Caco-2 (cell line): Measurements from ENCODE around the gene HES5. TPM values are rescaled to one million over a fixed set of nuclear protein-coding genes. Genes with fewer than 3 reads are reported as not detected.
"Not testable (repeated sequence)": the region's sequence is repeated elsewhere in the genome, so short reads cannot be mapped to it uniquely, and the experiment has no call there.

ENCODE experiments used
- BruUV-seq: library from RNA; stranded (reverse); fragments of 400-500 nt; replicated peaks from 2 replicates; lab custom pipeline; 2021; lab: Mats Ljungman, UMichigan
- CTCF ChIA-PET: fragments of 300-600 bp; sonication (Branson Sonifier 250); formaldehyde crosslinking; loops from one replicate; lab custom pipeline; 2022; ENCODE audit warnings: antibody characterized with exemption; lab: Charles Lee
- POLR2A ChIA-PET: fragments of 300-600 bp; sonication (Branson Sonifier 250); formaldehyde crosslinking; loops from one replicate; lab custom pipeline; 2022; ENCODE audit warnings: antibody characterized with exemption; lab: Charles Lee
- DNase-seq, 2 experiments: peaks; one replicate each; pipeline versions ENCODE4 v3.0.0 to v3.0.0-alpha.2; 2020 to 2022
- H3K27me3 ChIP-seq: replicated peaks from 2 replicates; pipeline ENCODE4 v1.6.0; 2011; ENCODE audit warnings: low read length; ENCODE audit not compliant: control insufficient read depth, insufficient read depth
- H3K36me3 ChIP-seq: 2 replicates; pipeline ENCODE4 v1.5.1; 2011; ENCODE audit warnings: low read length; ENCODE audit not compliant: control insufficient read depth, insufficient read depth
- H3K4me1 ChIP-seq: fragments of 250-450 bp; sonication (Bioruptor Pico); 2 replicates; pipeline ENCODE4 v1.5.1; 2020; ENCODE audit warnings: mild to moderate bottlenecking
- H3K4me3 ChIP-seq: 2 replicates; pipeline ENCODE4 v1.5.1; 2011; ENCODE audit warnings: low read depth, mild to moderate bottlenecking, control low read depth, low read length
- H3K9me3 ChIP-seq: fragments of 250-450 bp; sonication (Bioruptor Pico); 2 replicates; pipeline ENCODE4 v1.5.1; 2020; ENCODE audit warnings: mild to moderate bottlenecking, moderate library complexity
- H3K27ac Mint-ChIP-seq: one replicate; pipeline ENCODE4 v1.8.0; 2022; ENCODE audit warnings: mixed read lengths; ENCODE audit not compliant: unreplicated experiment
- H3K27me3 Mint-ChIP-seq: one replicate; pipeline ENCODE4 v1.8.0; 2022; ENCODE audit warnings: mixed read lengths; ENCODE audit not compliant: insufficient read depth, unreplicated experiment
- H3K36me3 Mint-ChIP-seq: one replicate; pipeline ENCODE4 v1.8.0; 2022; ENCODE audit warnings: mild to moderate bottlenecking, mixed read lengths; ENCODE audit not compliant: insufficient read depth, unreplicated experiment
- H3K4me1 Mint-ChIP-seq: one replicate; pipeline ENCODE4 v1.8.0; 2022; ENCODE audit warnings: low read depth, mixed read lengths; ENCODE audit not compliant: unreplicated experiment
- H3K4me3 Mint-ChIP-seq: one replicate; pipeline ENCODE4 v1.8.0; 2022; ENCODE audit warnings: mild to moderate bottlenecking, moderate library complexity, mixed read lengths; ENCODE audit not compliant: unreplicated experiment
- H3K9me3 Mint-ChIP-seq: one replicate; pipeline ENCODE4 v1.8.0; 2022; ENCODE audit warnings: mixed read lengths; ENCODE audit not compliant: unreplicated experiment
- CTCF ChIP-seq, 2 experiments: fragments of 200-600 bp in 1 of 2; IDR thresholded peaks; 1 replicate in 1 of 2; 2 replicates in 1 of 2; pipeline versions ENCODE4 v1.5.1 to v1.8.0; 2011 to 2022; ENCODE audit warnings: antibody characterized with exemption in 1 of 2, control low read depth in 1 of 2, inconsistent platforms in 1 of 2, low read depth in 1 of 2, low read length in 1 of 2, mild to moderate bottlenecking in 1 of 2, moderate library complexity in 1 of 2; ENCODE audit not compliant: insufficient read depth in 1 of 2, severe bottlenecking in 1 of 2, unreplicated experiment in 1 of 2
- intact Hi-C: fragments of 100-400 bp; cut with micrococcal nuclease; formaldehyde crosslinking; loops from one replicate; pipeline ENCODE4 v1.10.0; 2022; ENCODE audit not compliant: unreplicated experiment
- total RNA-seq: library from RNA; stranded (reverse); gene quantifications from 2 replicates; pipeline ENCODE4 v1.2.3, GENCODE V29; 2022

HES5 gene
- total RNA-seq, 1 experiment from 2014 or later = not detected

- CTCF ChIA-PET = interaction anchor here (0.6 kb wide), 1 partner anchor 26 kb away, joined by 4 read pairs; no protein-coding TSS in a partner anchor
- BruUV-seq = no TSS peak
- Histone ChIP-seq H3K4me1 (peaks cover 7% of the 10 kb centered on the region), H3K9me3 (no peaks in the 10 kb centered on the region), H3K27me3 (no peaks in the 10 kb centered on the region), H3K4me3 (no peak overlapping the region), H3K36me3 (no peaks in the 10 kb centered on the region)
- Mint-ChIP-seq H3K36me3 (no peaks in the 10 kb centered on the region), H3K27ac (no peak overlapping the region), H3K4me3 (no peak overlapping the region), H3K4me1 (no peaks in the 10 kb centered on the region), H3K27me3 (peaks cover 2% of the 10 kb centered on the region), H3K9me3 (no peaks in the 10 kb centered on the region)
- intact Hi-C loops = no loop called here
- POLR2A ChIA-PET = no interaction called here
- DNase-seq = no peak
- TF ChIP-seq CTCF (IDR thresholded peaks at IDR 0.05; ENCODE audit: insufficient read depth in 1 of 2, low read depth in 1 of 2, low read length in 1 of 2, severe bottlenecking in 1 of 2, unreplicated experiment in 1 of 2) = no peak
Observed at GRCh38 chr1:2552189-2552588, 22.1 kb upstream of the HES5 start.

GRCh38 chr1:2551544-2551943, 21.5 kb upstream of the HES5 start:
- POLR2A ChIA-PET, H3K4me1 ChIP-seq, BruUV-seq, H3K4me1 Mint-ChIP-seq, DNase-seq, H3K9me3 ChIP-seq, H3K36me3 Mint-ChIP-seq, H3K4me3 ChIP-seq, H3K9me3 Mint-ChIP-seq, H3K4me3 Mint-ChIP-seq, H3K36me3 ChIP-seq, H3K27me3 Mint-ChIP-seq, H3K27me3 ChIP-seq, H3K27ac Mint-ChIP-seq, intact Hi-C loops: not testable (repeated sequence)
- CTCF ChIA-PET = interaction anchor here (0.6 kb wide), 1 partner anchor 26 kb away, joined by 4 read pairs; no protein-coding TSS in a partner anchor

- CTCF ChIA-PET, H3K4me3 Mint-ChIP-seq, H3K36me3 ChIP-seq, BruUV-seq, H3K4me3 ChIP-seq, H3K4me1 Mint-ChIP-seq, H3K27me3 Mint-ChIP-seq, H3K9me3 ChIP-seq, H3K9me3 Mint-ChIP-seq, DNase-seq, H3K27me3 ChIP-seq, H3K36me3 Mint-ChIP-seq, intact Hi-C loops, H3K27ac Mint-ChIP-seq, H3K4me1 ChIP-seq, POLR2A ChIA-PET: not testable (repeated sequence)
Observed at GRCh38 chr1:2550309-2550861, 20.3 kb upstream of the HES5 start.

GRCh38 chr1:2549367-2550029, 19.4 kb upstream of the HES5 start:
- CTCF ChIA-PET, H3K27me3 ChIP-seq, H3K9me3 ChIP-seq, H3K4me1 Mint-ChIP-seq, H3K36me3 Mint-ChIP-seq, DNase-seq, H3K4me3 Mint-ChIP-seq, H3K36me3 ChIP-seq, H3K9me3 Mint-ChIP-seq, BruUV-seq, H3K27me3 Mint-ChIP-seq, H3K27ac Mint-ChIP-seq, POLR2A ChIA-PET, intact Hi-C loops, H3K4me1 ChIP-seq, H3K4me3 ChIP-seq: not testable (repeated sequence)
